HL-60/S4 treated with retinoic acid at 250 ng/mL for 4 days and 3 days (cell line): ENCODE measurements around the gene PPP1CB.
"Not testable (repeated sequence)": the region's sequence is repeated elsewhere in the genome, so short reads cannot be mapped to it uniquely, and the experiment has no call there.

Source experiments
- in situ Hi-C: fragments of 300-500 bp; cut with MboI; formaldehyde crosslinking; loops from 2 replicates; pipeline ENCODE4 v1.7.0; 2022; ENCODE audit warnings: low sequenced_read_pairs

Gene PPP1CB

DNA sequence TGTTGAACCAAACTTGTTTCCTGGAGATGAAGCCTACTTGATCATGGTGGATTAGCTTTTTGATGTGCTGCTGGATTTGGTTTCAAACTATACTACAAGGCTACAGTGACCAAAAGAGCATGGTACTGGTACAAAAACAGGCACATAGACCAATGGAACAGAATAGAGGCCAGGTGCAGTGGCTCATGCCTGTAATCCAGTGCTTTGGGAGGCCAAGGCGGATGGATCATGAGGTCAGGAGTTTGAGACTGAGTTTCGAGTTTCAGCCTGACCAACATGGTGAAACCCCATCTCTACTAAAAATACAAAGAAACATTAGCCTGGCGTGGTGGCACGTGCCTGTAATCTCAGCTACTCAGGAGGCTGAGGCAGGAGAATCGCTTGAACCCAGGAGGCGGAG, 9.0 kb upstream of the PPP1CB start:
- in situ Hi-C loops: not testable (repeated sequence)

- in situ Hi-C loops: no loop called here
These were observed 6.4 kb upstream of the PPP1CB start for GRCh38 chr2:28745225-28745624.

GRCh38 chr2:28745876-28746275, 5.8 kb upstream of the PPP1CB start:
- in situ Hi-C loops: no loop called here

DNA sequence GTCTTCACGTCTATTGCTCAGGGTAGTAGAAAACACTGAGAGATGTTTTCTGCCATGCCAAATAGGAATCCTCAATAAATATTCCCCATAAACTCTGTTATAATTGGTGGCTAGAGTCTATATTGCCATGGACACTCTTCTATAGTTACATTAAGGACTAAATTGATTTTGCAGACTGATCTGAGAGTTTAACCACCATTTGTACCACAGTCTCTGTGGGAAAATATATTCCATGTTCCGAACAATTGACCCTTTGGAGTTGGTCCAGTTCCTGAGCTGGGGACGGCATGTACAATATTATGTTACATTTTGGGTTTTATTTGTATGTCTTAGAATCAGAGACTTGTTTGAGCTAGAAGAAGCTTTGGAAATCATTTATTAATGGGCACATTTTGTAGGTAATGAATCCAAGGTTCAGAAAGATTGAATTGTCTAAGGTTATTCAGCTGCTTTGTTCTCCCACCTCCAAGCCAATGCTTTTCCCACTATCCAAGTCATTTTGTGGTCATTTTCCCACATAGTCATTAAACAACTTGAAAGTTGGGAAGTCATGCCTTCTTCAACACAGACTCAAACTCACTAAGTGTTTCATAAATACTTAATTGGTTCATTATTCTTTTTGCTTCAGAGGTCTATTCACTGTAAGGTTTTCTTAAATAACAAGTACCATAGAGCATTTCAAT, 5.1 kb upstream of the PPP1CB start:
- in situ Hi-C loops: no loop called here

- in situ Hi-C loops: no loop called here
These were observed 3.9 kb upstream of the PPP1CB start for GRCh38 chr2:28747714-28748113.

GRCh38 chr2:28748176-28748575, 3.5 kb upstream of the PPP1CB start:
- in situ Hi-C loops: no loop called here

DNA sequence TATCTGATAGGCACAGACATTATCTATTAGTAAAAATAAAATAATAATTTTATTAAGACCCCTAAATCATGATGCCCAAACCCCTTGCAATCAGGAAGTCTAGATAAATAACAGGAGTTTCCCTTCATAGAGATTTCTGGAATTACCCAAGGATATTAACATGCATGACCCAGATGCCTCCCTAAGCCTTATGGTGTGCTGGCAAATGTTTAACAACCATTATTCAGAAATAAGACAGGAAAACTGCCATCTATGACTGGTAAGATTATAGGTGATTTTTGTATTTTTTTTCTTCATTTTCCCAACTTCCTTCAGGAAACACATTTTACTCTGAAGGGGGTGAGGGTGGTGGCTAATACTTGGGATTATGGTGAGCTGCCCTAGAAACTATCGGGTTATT, 2.7 kb upstream of the PPP1CB start:
- in situ Hi-C loops: no loop called here

DNA sequence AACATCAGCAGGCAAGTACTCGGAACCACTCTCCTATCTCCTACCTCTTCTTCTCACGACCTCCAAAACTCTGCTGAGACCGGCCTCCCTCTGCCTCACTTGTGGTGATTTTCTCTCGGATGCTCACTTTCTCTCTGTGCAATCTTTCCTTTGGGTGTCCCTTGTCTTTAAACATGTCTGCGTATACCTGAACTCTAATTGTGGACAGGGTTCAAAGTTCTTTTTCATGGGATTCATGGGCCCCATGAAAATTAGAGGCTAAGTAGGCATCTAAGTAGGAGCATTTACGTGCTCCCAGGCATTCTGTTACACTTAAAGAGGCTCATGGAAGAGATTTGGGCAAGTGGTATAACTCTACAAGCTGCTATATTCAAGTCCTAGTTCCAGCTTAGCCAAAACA, 2.1 kb upstream of the PPP1CB start:
- in situ Hi-C loops: no loop called here

GRCh38 chr2:28750316-28751251, 1.0 kb upstream of the PPP1CB start:
- in situ Hi-C loops: no loop called here

DNA sequence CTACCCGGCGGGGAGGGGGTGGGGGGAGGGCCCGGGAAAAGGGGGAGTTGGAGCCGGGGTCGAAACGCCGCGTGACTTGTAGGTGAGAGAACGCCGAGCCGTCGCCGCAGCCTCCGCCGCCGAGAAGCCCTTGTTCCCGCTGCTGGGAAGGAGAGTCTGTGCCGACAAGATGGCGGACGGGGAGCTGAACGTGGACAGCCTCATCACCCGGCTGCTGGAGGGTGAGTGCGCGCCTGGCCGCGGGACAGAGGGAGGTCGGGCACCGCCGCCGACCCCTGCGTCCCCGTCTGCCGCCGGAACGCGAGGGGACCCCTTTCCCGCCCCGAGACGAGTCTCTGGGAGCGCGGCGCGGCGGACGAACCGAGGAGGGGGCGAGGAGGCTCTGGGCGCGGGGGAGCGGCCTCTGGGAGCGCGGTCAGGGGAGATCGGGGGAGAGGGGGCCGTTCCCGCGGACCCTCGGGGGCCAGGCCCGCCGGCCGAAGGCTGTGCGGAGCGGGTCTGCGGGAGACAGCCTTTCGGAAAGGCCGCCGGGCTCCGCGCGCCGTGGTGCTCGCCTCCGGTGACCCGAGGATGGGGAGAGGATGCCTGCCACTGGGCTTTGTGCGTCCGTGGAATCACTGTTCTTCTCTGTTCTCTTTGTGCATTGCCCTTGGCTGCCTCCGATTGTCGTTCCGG, 463 bp downstream of the PPP1CB start:
- in situ Hi-C loops: no loop called here

DNA sequence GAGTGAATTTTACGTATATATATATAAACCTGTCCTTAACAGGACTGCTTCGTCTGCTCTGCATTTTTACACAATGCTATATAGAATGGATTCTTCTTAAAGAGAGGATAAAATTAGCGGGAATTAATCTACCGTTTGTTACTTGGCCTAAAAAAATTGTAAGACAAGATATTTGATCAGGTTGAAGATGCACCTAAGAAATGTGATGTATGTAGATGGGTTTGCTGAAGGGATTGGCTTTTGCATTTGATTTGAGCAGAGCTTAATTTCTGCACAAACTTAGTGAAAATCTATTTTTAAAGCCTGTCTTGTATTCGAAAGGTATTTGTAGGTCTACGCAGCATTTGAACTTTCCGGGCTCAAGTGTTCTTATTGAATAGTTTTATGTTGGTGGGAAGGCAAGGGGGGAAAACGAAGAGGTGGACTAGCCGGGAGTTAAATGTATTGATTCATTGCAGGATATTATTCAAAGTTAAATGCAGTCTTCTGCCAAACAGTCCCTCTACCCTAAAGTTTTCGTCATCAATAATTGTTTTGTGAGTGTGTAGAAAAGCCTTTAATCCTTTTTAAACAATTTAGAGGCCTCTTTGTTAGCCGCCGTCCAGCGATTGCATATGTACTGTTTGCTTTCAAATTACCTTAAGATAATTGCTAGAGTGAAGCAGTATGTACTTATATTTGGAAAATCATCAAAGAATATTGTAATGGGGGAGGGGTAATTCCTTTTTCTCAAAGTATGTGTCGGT, 1.2 kb downstream of the PPP1CB start:
- in situ Hi-C loops: no loop called here

- in situ Hi-C loops: no loop called here
These were observed 2.7 kb downstream of the PPP1CB start for GRCh38 chr2:28754321-28754720.

DNA sequence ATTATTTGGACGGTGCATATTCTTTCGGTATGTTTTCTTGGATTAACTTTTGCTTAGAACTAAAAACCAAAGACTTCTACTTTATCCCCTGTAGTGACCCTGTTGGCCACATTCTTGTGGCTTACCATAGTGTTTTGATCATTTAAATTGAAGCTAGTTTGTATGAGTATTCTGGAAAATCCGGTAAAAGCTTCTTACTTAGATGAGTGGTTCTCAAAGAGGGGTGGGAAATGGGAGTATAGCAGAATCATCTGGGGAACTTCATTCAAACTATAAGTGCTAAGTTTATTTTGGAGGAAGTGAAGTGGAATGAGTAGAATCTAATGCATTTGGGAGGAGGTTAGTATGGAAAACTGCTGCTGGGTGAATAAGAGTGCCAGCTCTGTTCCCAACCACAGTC, 3.8 kb downstream of the PPP1CB start:
- in situ Hi-C loops: no loop called here

GRCh38 chr2:28758459-28758858, 6.8 kb downstream of the PPP1CB start:
- in situ Hi-C loops: no loop called here

GRCh38 chr2:28761420-28761819, 9.8 kb downstream of the PPP1CB start:
- in situ Hi-C loops: no loop called here

GRCh38 chr2:28764909-28765711, 13.5 kb downstream of the PPP1CB start:
- in situ Hi-C loops: no loop called here

- in situ Hi-C loops: no loop called here
These were observed 14.4 kb downstream of the PPP1CB start for GRCh38 chr2:28766070-28766469.

DNA sequence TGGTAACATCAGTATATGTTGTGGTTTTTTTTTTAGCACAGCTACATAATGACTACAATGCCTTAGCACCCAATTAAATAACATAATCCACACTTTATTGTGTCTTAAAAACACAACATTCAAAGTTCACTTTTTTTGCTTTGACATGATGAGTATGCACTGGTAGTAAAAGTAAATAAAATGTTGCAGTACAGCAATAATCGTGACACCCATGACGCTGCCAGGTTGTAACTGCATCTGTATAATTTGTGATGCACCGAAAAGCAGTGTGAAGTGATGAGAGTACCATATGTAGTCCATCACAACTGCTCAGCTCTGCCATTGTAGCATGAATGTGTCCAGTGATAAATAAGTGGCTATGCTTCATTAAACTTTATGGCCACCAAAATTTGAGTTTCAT, 15.7 kb downstream of the PPP1CB start:
- in situ Hi-C loops: no loop called here

GRCh38 chr2:28768422-28768821, 16.8 kb downstream of the PPP1CB start:
- in situ Hi-C loops: no loop called here

GRCh38 chr2:28768952-28769351, 17.3 kb downstream of the PPP1CB start:
- in situ Hi-C loops: no loop called here
